Prostate gland (tissue), 2 donors: Measurements from ENCODE around the gene RSPH9. TPM values are rescaled to one million over a fixed set of nuclear protein-coding genes. Genes with fewer than 3 reads are reported as not detected.

Experiments
- DNase-seq: peaks from one replicate; pipeline ENCODE4 v3.0.0-alpha.2; 2019; ENCODE audit warnings: low spot score
- H3K27ac ChIP-seq, 2 donors: fragments of 200-600 bp; sonication (generic); 2 replicates each; pipeline ENCODE4 v1.5.1; 2017 to 2019
- H3K27me3 ChIP-seq: fragments of 200-600 bp; sonication (generic); replicated peaks from 2 replicates; pipeline ENCODE4 v1.5.1; 2019; ENCODE audit not compliant: insufficient read depth
- H3K36me3 ChIP-seq, 2 donors: fragments of 200-600 bp; sonication (generic); 1 replicate in 1 of 2; 2 replicates in 1 of 2; pipeline versions ENCODE4 v1.5.1 to v1.8.1; 2017 to 2019
- H3K4me1 ChIP-seq: fragments of 200-600 bp; sonication (generic); replicated peaks from 2 replicates; pipeline ENCODE4 v1.5.1; 2019
- H3K4me3 ChIP-seq, 2 donors: fragments of 200-600 bp; sonication (generic); 2 replicates each; pipeline ENCODE4 v1.5.1; 2017 to 2019
- H3K9me3 ChIP-seq: fragments of 200-600 bp; sonication (generic); 2 replicates; pipeline ENCODE4 v1.5.1; 2017
- CTCF ChIP-seq, 4 experiments: fragments of 200-600 bp in 2 of 4; fragments of 450-650 bp in 2 of 4; sonication (generic) in 2 of 4; IDR thresholded peaks; 1 replicate in 3 of 4; 2 replicates in 1 of 4; pipeline ENCODE4 v1.5.1; 2016 to 2019; ENCODE audit warnings: antibody characterized with exemption in 4 of 4, mild to moderate bottlenecking in 2 of 4, moderate library complexity in 2 of 4
- POLR2A ChIP-seq: fragments of 450-650 bp; IDR thresholded peaks from one replicate; pipeline ENCODE4 v1.6.1; 2016; ENCODE audit warnings: antibody characterized with exemption, mild to moderate bottlenecking
- POLR2AphosphoS5 ChIP-seq: sonication (generic); formaldehyde crosslinking; IDR thresholded peaks from one replicate; pipeline ENCODE4 v1.6.1; 2017; ENCODE audit warnings: antibody characterized with exemption
- WGBS: methylation state at CpG from one replicate; pipeline ENCODE4 v1.1.5; 2018; 5-methylcytosine and 5-hydroxymethylcytosine counted together
- intact Hi-C: fragments of 100-400 bp; cut with DNase I; formaldehyde crosslinking; loops from one replicate; pipeline ENCODE4 v1.14.2; 2022
- total RNA-seq, 2 donors: library from RNA; depleted of rRNA; stranded (reverse); fragments of >200 nt; gene quantifications; one replicate each; pipeline ENCODE4 v1.1.0, GENCODE V29; 2016

RSPH9 gene
- total RNA-seq, 2 donors from 2014 or later, result 0.23 to 1.9 TPM

GRCh38 chr6:43668151-43669028 is 23.6 kb downstream of the RSPH9 start:
- DNase-seq, result peak; percentile 84
- Histone ChIP-seq H3K27ac (peak overlapping the region; percentile 47 to 73), H3K36me3 (no peaks in the 10 kb centered on the region), H3K27me3 (no peaks in the 10 kb centered on the region), H3K9me3 (no peaks in the 10 kb centered on the region), H3K4me3 (no peak overlapping the region), H3K4me1 (peaks cover 15% of the 10 kb centered on the region)
- peak; percentile 21 for TF ChIP-seq POLR2A
- TF ChIP-seq CTCF (IDR thresholded peaks at IDR 0.05), result peak in 3 of 4 experiments; percentile 32 to 80 (median 42)
- peak; percentile 51 for TF ChIP-seq POLR2AphosphoS5
- intact Hi-C loops, result loop anchor here (2.0 to 5.0 kb wide), 2 partner anchors 99 to 410 kb away; no protein-coding TSS in a partner anchor
- 14% methylated on average over 16 of the region's 17 CpGs for WGBS

DNA sequence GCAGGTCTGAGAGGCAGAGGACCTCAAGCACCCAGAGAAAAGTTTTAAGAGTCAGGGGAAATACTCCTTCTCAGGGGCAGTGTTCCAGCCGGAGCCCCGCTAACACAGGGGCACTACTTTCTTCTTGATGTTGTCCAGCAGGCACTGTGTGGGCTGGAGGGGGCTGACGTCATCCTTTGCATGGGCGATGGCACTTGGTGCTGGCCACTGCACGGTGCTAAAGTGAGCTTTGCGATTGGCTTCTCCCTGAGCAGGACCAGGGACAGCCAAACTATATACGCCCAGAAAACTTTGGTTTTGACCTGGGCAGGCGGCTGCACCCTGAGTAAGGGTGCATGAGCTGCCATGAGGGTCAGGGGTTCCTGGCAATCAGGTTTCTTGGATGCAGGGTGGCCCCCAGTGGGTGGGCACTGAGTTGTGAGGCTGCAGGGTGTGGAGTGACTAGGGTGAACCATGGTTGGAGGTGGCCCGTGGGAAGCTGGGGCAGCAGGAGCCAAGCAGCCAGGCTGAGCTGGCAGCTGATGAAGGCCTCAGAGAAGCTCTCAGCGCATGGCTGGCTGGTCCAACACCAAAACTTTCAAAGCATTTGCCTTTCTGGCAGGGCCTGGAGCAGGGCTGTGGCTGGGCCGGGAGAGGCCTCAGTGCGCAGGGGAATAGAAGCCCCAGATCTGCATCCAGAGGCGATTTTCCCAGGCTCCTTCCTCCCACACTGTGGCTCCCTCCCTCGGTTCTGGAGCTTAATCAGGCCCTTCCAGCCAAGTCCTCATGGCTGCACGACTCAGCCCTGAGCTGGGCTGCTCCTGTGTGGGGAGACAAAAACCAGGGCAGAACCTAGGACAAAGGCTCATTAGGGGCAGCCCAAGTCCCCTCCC is 24.4 kb downstream of the RSPH9 start:
- WGBS, result 38% methylated on average over 15 of the region's 15 CpGs
- intact Hi-C loops, result loop anchor here (2.0 to 5.0 kb wide), 2 partner anchors 98 to 410 kb away; no protein-coding TSS in a partner anchor
- TF ChIP-seq POLR2A, result no peak
- TF ChIP-seq CTCF (IDR thresholded peaks at IDR 0.05), result no peak
- TF ChIP-seq POLR2AphosphoS5, result no peak
- Histone ChIP-seq H3K36me3 (no peaks in the 10 kb centered on the region), H3K9me3 (no peaks in the 10 kb centered on the region), H3K27me3 (no peaks in the 10 kb centered on the region), H3K4me1 (peaks cover 15% of the 10 kb centered on the region), H3K27ac (peak overlapping the region; percentile 47 to 73), H3K4me3 (no peak overlapping the region)
- DNase-seq, result no peak

DNA sequence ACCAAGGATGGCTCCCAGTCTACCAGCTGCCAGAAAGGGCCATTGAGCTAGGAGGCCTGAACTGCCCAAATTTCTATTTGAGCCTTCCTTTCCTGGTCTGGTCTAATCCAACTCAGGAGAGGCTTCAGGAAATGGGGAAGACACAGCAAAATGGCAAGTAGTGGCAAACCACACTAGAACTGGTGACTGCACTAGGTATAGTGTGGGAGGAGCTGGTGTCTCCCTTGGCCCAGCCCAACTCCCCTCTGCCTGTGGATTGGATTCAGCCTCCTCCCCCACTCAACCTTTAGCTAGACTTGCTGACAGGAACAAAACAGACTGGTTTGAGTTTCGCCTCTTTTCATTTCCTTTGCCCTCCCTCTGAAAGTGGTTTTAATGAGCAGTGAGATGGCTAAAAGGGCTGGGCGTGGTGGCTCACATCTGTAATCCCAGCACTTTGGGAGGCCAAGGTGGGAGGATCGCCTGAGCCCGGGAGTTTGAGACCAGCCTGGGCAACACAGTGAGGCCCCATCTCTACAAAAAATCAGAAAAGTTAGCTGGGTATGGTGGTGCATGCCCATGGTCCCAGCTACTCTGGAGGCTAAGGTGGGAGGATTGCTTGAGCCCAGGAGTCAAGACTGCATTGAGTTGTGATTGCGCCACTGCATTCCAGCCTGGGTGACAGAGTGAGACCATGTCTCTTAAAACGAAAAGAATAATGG is 25.2 kb downstream of the RSPH9 start:
- no peaks in the 10 kb centered on the region for H3K27me3 ChIP-seq

DNA sequence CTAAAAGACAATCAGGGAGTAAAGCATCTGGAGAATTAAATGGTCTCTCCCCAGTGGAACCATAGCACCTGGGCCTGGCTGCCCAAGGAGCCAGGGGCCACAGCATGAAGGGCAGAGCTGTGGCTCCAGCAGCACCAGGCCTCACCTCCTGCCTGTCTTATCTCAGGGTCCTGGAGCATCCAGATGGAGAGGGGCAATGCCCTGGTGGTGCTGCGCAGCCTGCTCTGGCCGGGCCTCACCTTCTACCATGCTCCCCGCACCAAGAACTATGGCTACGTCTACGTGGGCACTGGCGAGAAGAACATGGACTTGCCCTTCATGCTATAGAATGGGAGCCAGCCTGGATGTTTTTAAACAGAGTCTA is 25.8 kb downstream of the RSPH9 start:
- Histone ChIP-seq H3K4me1 (peaks cover 15% of the 10 kb centered on the region), H3K27me3 (no peaks in the 10 kb centered on the region), H3K36me3 (no peaks in the 10 kb centered on the region), H3K9me3 (no peaks in the 10 kb centered on the region), H3K27ac (peak overlapping the region in 1 of 2 donors; percentile 73), H3K4me3 (no peak overlapping the region)
- 96% methylated on average over 6 of the region's 6 CpGs for WGBS
- DNase-seq, result no peak
- intact Hi-C loops, result no loop called here
- no peak for TF ChIP-seq POLR2AphosphoS5
- TF ChIP-seq POLR2A, result no peak
- no peak for TF ChIP-seq CTCF (IDR thresholded peaks at IDR 0.05)

More for the DNA sequence above, 25.2 kb downstream of the RSPH9 start:
- Histone ChIP-seq H3K9me3 (no peaks in the 10 kb centered on the region), H3K36me3 (no peaks in the 10 kb centered on the region), H3K4me3 (no peak overlapping the region), H3K27ac (peak overlapping the region; percentile 40 to 73), H3K4me1 (peaks cover 15% of the 10 kb centered on the region)
- WGBS, result 62% methylated on average over 6 of the region's 6 CpGs
- TF ChIP-seq CTCF (IDR thresholded peaks at IDR 0.05) (no peak), POLR2AphosphoS5 (no peak), POLR2A (no peak)
- no peak for DNase-seq
- intact Hi-C loops, result loop anchor here (2.0 to 5.0 kb wide), 2 partner anchors 97 to 409 kb away; no protein-coding TSS in a partner anchor
